Activated T-cell treated with anti-CD3 and anti-CD28 coated beads, Interleukin-2, amount 50 U/mL, for 4 hours (primary cell): ENCODE measurements around the gene B3GALNT1. TPM values are rescaled to one million over a fixed set of nuclear protein-coding genes. Genes with fewer than 3 reads are reported as not detected.

ENCODE experiments used
- total RNA-seq, 3 donors: library from RNA; stranded (reverse); gene quantifications; one replicate each; pipeline ENCODE4 v1.2.1, GENCODE V29; 2021

The B3GALNT1 gene
- total RNA-seq, 3 donors from 2014 or later: 1.3 to 2.4 (median 2.4) TPM

Other genes starting within 250 kb of the B3GALNT1 start
- gene NMD3, start 116.0 kb upstream of the B3GALNT1 start, total RNA-seq: 10 to 100 TPM; 72.6 to 76.0 (median 75.9) TPM